DOHH2 (cell line): Measurements from ENCODE around the gene RGS9.

ENCODE experiments used
- EZH2phosphoT487 ChIP-seq: fragments of 200-600 bp; sonication (generic); IDR thresholded peaks from 2 replicates; pipeline ENCODE4 v1.6.1; 2017; ENCODE audit warnings: borderline replicate concordance, mild to moderate bottlenecking, antibody characterized with exemption, low read length, moderate library complexity, mixed read lengths
- TF ChIP-seq, protein P1 (sequence below): fragments of 200-600 bp; sonication (generic); IDR thresholded peaks from one replicate; pipeline ENCODE4 v1.5.1; 2014; ENCODE audit warnings: antibody characterized with exemption, mild to moderate bottlenecking, low read depth, low read length; ENCODE audit not compliant: poor library complexity, severe bottlenecking

DNA sequence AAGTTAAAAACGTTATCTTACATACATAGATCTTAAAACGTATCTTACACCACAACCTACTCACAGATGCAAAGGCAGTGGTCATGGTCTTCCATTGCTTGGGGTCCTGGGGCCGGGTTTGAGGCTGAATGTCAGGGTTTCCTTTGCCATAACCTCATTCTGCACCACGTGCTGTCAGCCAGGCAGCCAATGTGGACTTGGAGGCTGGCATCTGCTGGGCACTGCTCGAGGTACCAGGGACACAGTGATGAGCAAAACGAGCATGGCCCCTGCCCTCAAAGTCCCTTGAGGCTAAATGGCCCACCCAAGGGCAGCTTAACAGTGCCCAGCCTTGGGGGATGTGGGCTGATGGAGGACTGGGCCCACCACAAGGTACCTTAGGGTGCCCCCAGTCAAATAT lies 35.8 kb upstream of the RGS9 start:
- TF ChIP-seq, protein P1, sequence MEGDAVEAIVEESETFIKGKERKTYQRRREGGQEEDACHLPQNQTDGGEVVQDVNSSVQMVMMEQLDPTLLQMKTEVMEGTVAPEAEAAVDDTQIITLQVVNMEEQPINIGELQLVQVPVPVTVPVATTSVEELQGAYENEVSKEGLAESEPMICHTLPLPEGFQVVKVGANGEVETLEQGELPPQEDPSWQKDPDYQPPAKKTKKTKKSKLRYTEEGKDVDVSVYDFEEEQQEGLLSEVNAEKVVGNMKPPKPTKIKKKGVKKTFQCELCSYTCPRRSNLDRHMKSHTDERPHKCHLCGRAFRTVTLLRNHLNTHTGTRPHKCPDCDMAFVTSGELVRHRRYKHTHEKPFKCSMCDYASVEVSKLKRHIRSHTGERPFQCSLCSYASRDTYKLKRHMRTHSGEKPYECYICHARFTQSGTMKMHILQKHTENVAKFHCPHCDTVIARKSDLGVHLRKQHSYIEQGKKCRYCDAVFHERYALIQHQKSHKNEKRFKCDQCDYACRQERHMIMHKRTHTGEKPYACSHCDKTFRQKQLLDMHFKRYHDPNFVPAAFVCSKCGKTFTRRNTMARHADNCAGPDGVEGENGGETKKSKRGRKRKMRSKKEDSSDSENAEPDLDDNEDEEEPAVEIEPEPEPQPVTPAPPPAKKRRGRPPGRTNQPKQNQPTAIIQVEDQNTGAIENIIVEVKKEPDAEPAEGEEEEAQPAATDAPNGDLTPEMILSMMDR = no peak
- no peak for TF ChIP-seq EZH2phosphoT487
